Ramos (cell line): Measurements from ENCODE around the gene PDIA3.
"Not testable (repeated sequence)": the region's sequence is repeated elsewhere in the genome, so short reads cannot be mapped to it uniquely, and the experiment has no call there.

Experiments used
- in situ Hi-C: fragments of 300-500 bp; cut with MboI; formaldehyde crosslinking; loops from one replicate; pipeline ENCODE4 v1.14.3; 2022; ENCODE audit warnings: low sequenced_read_pairs; ENCODE audit not compliant: unreplicated experiment

The PDIA3 gene

GRCh38 chr15:43802676-43803075, 56.4 kb downstream of the PDIA3 start:
- in situ Hi-C loops = loop anchor here (10.0 kb wide), 1 partner anchor 58 kb away; the partner anchor contains the start of gene PDIA3

- in situ Hi-C loops = loop anchor here (10.0 kb wide), 1 partner anchor 64 kb away; the partner anchor contains the start of gene PDIA3
Observed at GRCh38 chr15:43808435-43808950, 62.3 kb downstream of the PDIA3 start.

GRCh38 chr15:43808960-43809678, 62.9 kb downstream of the PDIA3 start:
- in situ Hi-C loops = loop anchor here (10.0 kb wide), 1 partner anchor 64 kb away; the partner anchor contains the start of gene PDIA3

GRCh38 chr15:43815064-43815463, 68.8 kb downstream of the PDIA3 start:
- in situ Hi-C loops = not testable (repeated sequence)

- in situ Hi-C loops = no loop called here
Observed at GRCh38 chr15:43821505-43821904, 75.3 kb downstream of the PDIA3 start.
